GM13977 (cell line): ENCODE measurements around the gene TOMM6.
"Not testable (repeated sequence)": the region's sequence is repeated elsewhere in the genome, so short reads cannot be mapped to it uniquely, and the experiment has no call there.

Source experiments
- DNase-seq: peaks from one replicate; pipeline ENCODE4 v3.0.0; 2012; ENCODE audit warnings: low spot score
- CTCF ChIP-seq: IDR thresholded peaks from 2 replicates; pipeline ENCODE4 v1.5.1; 2012; ENCODE audit warnings: mild to moderate bottlenecking, control low read depth; ENCODE audit not compliant: insufficient read depth; ENCODE audit errors: extremely low read depth, missing control alignments
- in situ Hi-C: fragments of 300-500 bp; cut with MboI; formaldehyde crosslinking; loops from one replicate; pipeline ENCODE4 v1.12.0; 2022; ENCODE audit warnings: low sequenced_read_pairs, low pct_unique_long_range_greater_than_20kb, mixed read lengths, inconsistent platforms; ENCODE audit not compliant: unreplicated experiment

The TOMM6 gene

GRCh38 chr6:41805830-41806774 lies 18.6 kb downstream of the TOMM6 start:
- no peak for TF ChIP-seq CTCF
- in situ Hi-C loops = no loop called here
- no peak for DNase-seq

- TF ChIP-seq CTCF = no peak
- in situ Hi-C loops = no loop called here
- no peak for DNase-seq
Measured at GRCh38 chr6:41811095-41811494, 23.6 kb downstream of the TOMM6 start.

GRCh38 chr6:41811946-41812345 lies 24.5 kb downstream of the TOMM6 start:
- DNase-seq, in situ Hi-C loops: not testable (repeated sequence)

- DNase-seq = no peak
- in situ Hi-C loops = no loop called here
- no peak for TF ChIP-seq CTCF
Measured at GRCh38 chr6:41813469-41813868, 26.0 kb downstream of the TOMM6 start.

- in situ Hi-C loops = no loop called here
- no peak for DNase-seq
- no peak for TF ChIP-seq CTCF
Measured at GRCh38 chr6:41813956-41814355, 26.5 kb downstream of the TOMM6 start.

- no peak for DNase-seq
- in situ Hi-C loops = no loop called here
- TF ChIP-seq CTCF = no peak
Measured at GRCh38 chr6:41814629-41815028, 27.1 kb downstream of the TOMM6 start.

- in situ Hi-C loops = no loop called here
- no peak for TF ChIP-seq CTCF
- no peak for DNase-seq
Measured at GRCh38 chr6:41815587-41815986, 28.1 kb downstream of the TOMM6 start.
